Neuron (in vitro differentiated cells): ENCODE data around the gene CFAP92.

Source experiments
- H2AFZ ChIP-seq: one replicate; pipeline ENCODE4 v1.6.1; 2013; ENCODE audit warnings: low read depth, mild to moderate bottlenecking, inconsistent platforms, low read length, moderate library complexity
- H3K27me3 ChIP-seq: one replicate; pipeline ENCODE4 v1.6.1; 2013; ENCODE audit warnings: low read length; ENCODE audit not compliant: insufficient read depth
- H3K36me3 ChIP-seq: one replicate; pipeline ENCODE4 v1.6.1; 2013; ENCODE audit warnings: low read length; ENCODE audit not compliant: insufficient read depth
- H3K4me1 ChIP-seq: one replicate; pipeline ENCODE4 v1.6.1; 2013; ENCODE audit warnings: low read length; ENCODE audit not compliant: insufficient read depth
- H3K4me3 ChIP-seq: 2 replicates; pipeline ENCODE4 v1.5.1; 2013; ENCODE audit warnings: mild to moderate bottlenecking, low read length, moderate library complexity
- H3K9me3 ChIP-seq: one replicate; pipeline ENCODE4 v1.6.1; 2013; ENCODE audit warnings: low read length

The CFAP92 gene

DNA sequence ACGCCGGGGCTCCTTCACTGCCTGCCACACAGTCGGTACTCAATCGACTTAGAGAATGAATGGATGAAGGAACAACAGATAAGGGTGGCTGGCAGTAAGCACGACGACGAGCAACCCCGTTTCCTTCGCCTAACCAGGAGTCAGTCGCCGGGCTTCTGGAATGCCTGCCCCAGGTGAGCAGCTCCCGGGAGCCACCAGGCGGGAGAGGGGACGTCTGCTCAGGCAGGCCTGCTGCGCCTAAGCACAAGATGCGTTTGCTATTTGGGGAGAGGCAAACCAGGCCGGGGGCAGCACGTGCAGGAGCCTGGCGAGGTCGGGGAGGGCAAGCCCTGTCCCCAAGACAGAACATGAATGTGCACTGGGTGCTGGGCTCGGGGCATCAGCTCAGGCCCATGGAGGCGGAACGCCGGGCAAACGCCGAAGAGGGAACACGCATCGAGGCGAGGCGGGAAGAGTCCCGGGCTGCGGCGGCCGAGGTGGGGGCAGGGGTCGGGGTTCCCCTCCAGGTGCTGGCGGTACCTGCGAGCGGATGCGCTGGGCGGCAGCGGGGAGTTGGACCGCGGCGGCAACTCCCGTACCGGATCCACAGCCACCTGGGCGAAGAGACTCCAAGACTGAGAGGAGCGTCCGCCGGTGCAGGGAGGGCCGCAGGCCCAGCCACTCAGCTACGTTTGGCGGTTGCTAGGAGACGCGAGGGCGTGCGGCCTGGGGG lies at the start of gene CFAP92:
CFAP92 (minus strand) TSS at position 616 of the 712 bp plus-strand sequence. CDS start 772 bp downstream, outside the sequence.
- no peaks in the 10 kb centered on the region for H3K27me3 ChIP-seq
- peak within 1 kb of the TSS; percentile 55 for H3K4me3 ChIP-seq
- no peaks in the 10 kb centered on the region for H3K9me3 ChIP-seq
- peaks cover 2% of the 10 kb centered on the region for H3K36me3 ChIP-seq
- H2AFZ ChIP-seq, result peak within 1 kb of the TSS; percentile 15
- peaks cover 52% of the 10 kb centered on the region for H3K4me1 ChIP-seq

- Histone ChIP-seq H3K4me1 (no peaks in the 10 kb centered on the region), H3K9me3 (peaks cover 10% of the 10 kb centered on the region), H3K36me3 (peaks cover 28% of the 10 kb centered on the region), H3K27me3 (no peaks in the 10 kb centered on the region), H2AFZ (no peak overlapping the region), H3K4me3 (no peak overlapping the region)
These were observed 46.9 kb upstream of the CFAP92 start for GRCh38 chr3:129040579-129041300.

DNA sequence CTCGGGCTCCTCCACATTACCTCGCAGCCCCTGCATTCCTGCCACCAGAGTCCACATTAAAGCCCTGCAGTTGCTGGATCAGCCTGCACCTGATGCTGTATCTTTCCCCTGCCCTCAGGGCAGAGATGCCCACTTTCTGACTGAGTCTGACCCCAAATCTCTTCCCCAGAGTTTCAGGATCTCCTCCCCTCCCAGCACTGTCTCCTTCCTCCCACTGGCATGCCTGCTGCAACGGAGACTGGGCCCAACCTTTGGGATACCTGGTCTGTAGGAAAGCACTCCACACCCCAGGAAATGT lies 46.1 kb upstream of the CFAP92 start:
- Histone ChIP-seq H3K9me3 (peaks cover 9% of the 10 kb centered on the region), H3K4me1 (no peaks in the 10 kb centered on the region), H3K27me3 (no peaks in the 10 kb centered on the region), H3K36me3 (peaks cover 34% of the 10 kb centered on the region), H3K4me3 (no peak overlapping the region), H2AFZ (no peak overlapping the region)

- peaks cover 34% of the 10 kb centered on the region for H3K36me3 ChIP-seq
- no peaks in the 10 kb centered on the region for H3K27me3 ChIP-seq
- H3K4me3 ChIP-seq, result no peak overlapping the region
- peaks cover 9% of the 10 kb centered on the region for H3K9me3 ChIP-seq
- H2AFZ ChIP-seq, result no peak overlapping the region
- H3K4me1 ChIP-seq, result no peaks in the 10 kb centered on the region
These were observed 45.6 kb upstream of the CFAP92 start for GRCh38 chr3:129039271-129040038.

- Histone ChIP-seq H3K36me3 (peaks cover 45% of the 10 kb centered on the region), H3K27me3 (no peaks in the 10 kb centered on the region), H3K4me3 (no peak overlapping the region), H3K4me1 (no peaks in the 10 kb centered on the region), H2AFZ (no peak overlapping the region), H3K9me3 (peaks cover 9% of the 10 kb centered on the region)
These were observed 44.4 kb upstream of the CFAP92 start for GRCh38 chr3:129038121-129038855.

GRCh38 chr3:129037093-129037419 lies 43.2 kb upstream of the CFAP92 start:
- Histone ChIP-seq H3K9me3 (peaks cover 6% of the 10 kb centered on the region), H3K4me1 (no peaks in the 10 kb centered on the region), H3K36me3 (peaks cover 54% of the 10 kb centered on the region), H3K27me3 (no peaks in the 10 kb centered on the region), H2AFZ (no peak overlapping the region), H3K4me3 (no peak overlapping the region)

- H2AFZ ChIP-seq, result no peak overlapping the region
- peaks cover 6% of the 10 kb centered on the region for H3K9me3 ChIP-seq
- peaks cover 60% of the 10 kb centered on the region for H3K36me3 ChIP-seq
- no peak overlapping the region for H3K4me3 ChIP-seq
- H3K27me3 ChIP-seq, result no peaks in the 10 kb centered on the region
- no peaks in the 10 kb centered on the region for H3K4me1 ChIP-seq
These were observed 42.6 kb upstream of the CFAP92 start for GRCh38 chr3:129036222-129037092.

DNA sequence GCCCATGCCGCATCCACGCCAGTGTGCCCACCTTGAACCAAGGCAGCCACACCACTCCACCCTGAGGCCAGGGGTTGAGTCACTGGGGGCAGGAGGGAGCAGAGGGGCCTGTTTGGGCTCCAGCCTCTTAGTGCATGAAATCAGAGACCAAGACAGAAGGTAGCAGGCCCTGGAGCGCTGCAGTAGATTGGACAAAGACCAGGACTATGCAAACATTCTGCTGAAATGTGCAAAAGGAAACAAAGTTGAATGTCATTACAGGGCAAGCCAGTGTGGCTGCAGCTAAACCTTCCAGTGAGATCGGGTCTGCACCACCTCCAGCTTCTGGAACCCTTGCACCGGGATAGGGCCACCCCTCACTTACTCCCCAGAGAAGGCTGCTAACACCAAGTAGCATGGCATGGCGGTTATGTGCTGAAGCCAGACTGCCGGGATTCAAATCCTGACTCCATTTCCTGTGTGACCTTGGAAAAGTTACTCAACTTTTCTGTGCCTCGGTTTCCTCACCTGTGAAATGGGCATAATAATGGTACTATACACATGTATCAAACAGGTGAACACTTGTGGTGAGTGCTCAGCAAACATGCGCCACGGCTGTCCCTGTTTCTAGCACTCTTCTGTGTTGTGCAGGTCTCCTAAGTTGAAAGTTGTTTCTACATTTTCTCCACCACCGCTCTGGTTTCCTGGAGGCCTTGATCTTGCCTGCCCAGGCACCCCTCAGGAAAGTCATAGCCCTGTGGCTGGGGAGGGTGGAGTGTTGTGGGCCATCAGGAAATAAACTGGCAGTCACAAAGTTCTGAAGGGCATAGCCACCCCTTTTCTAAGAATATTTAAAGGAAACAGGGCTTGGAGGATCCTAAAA lies 41.7 kb upstream of the CFAP92 start:
- Histone ChIP-seq H3K36me3 (peaks cover 67% of the 10 kb centered on the region), H2AFZ (no peak overlapping the region), H3K27me3 (no peaks in the 10 kb centered on the region), H3K4me3 (no peak overlapping the region), H3K4me1 (no peaks in the 10 kb centered on the region), H3K9me3 (peaks cover 6% of the 10 kb centered on the region)

- peaks cover 3% of the 10 kb centered on the region for H3K9me3 ChIP-seq
- peaks cover 68% of the 10 kb centered on the region for H3K36me3 ChIP-seq
- no peaks in the 10 kb centered on the region for H3K27me3 ChIP-seq
- H3K4me1 ChIP-seq, result no peaks in the 10 kb centered on the region
- H2AFZ ChIP-seq, result no peak overlapping the region
- H3K4me3 ChIP-seq, result no peak overlapping the region
These were observed 40.8 kb upstream of the CFAP92 start for GRCh38 chr3:129034642-129035041.

- Histone ChIP-seq H3K27me3 (no peaks in the 10 kb centered on the region), H3K9me3 (peaks cover 2% of the 10 kb centered on the region), H2AFZ (no peak overlapping the region), H3K36me3 (peaks cover 59% of the 10 kb centered on the region), H3K4me3 (no peak overlapping the region), H3K4me1 (no peaks in the 10 kb centered on the region)
These were observed 39.9 kb upstream of the CFAP92 start for GRCh38 chr3:129033633-129034321.

DNA sequence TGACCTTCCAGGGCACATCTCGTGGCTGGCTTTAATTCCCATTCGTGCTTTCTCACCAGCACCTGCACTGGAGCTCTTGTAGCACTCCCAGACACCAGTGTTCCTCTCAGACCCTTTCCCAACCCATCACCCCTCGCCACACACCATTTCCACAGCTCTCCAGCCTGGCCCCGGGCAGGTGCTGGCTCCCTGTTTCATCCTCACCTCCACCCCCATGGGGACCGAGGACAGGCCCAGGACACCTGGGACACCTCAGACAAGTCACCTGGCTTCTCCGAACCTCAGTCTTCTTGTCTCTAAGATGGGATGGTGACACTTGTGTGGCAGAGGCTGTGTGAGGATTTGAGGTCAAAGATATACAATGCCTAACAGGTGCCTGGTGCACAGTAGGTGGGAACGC lies 39.3 kb upstream of the CFAP92 start:
- peaks cover 2% of the 10 kb centered on the region for H3K9me3 ChIP-seq
- H3K36me3 ChIP-seq, result peaks cover 54% of the 10 kb centered on the region
- H3K4me1 ChIP-seq, result no peaks in the 10 kb centered on the region
- H3K27me3 ChIP-seq, result no peaks in the 10 kb centered on the region
- H3K4me3 ChIP-seq, result no peak overlapping the region
- H2AFZ ChIP-seq, result no peak overlapping the region
